Thyroid gland (tissue), 4 donors: ENCODE data around the gene SLC35F3. TPM values are rescaled to one million over a fixed set of nuclear protein-coding genes. Genes with fewer than 3 reads are reported as not detected.
"Not testable (repeated sequence)": the region's sequence is repeated elsewhere in the genome, so short reads cannot be mapped to it uniquely, and the experiment has no call there.

Experiments used
- DNase-seq, 2 donors: peaks; one replicate each; pipeline ENCODE4 v3.0.0-alpha.2; 2019
- H3K27ac ChIP-seq, 3 donors: fragments of 200-600 bp; sonication (generic); 1 replicate in 2 of 3; 2 replicates in 1 of 3; pipeline ENCODE4 v1.5.1; 2016 to 2019; ENCODE audit warnings: mild to moderate bottlenecking in 1 of 3, moderate library complexity in 1 of 3
- H3K27me3 ChIP-seq: fragments of 200-600 bp; sonication (generic); one replicate; pipeline ENCODE4 v1.5.1; 2019
- H3K36me3 ChIP-seq, 2 donors: fragments of 200-600 bp; sonication (generic); one replicate each; pipeline ENCODE4 v1.5.1; 2016 to 2019
- H3K4me1 ChIP-seq, 2 donors: fragments of 200-600 bp; sonication (generic); one replicate each; pipeline ENCODE4 v1.5.1; 2017 to 2019
- H3K4me3 ChIP-seq, 3 donors: fragments of 200-600 bp; sonication (generic); replicated peaks in 1 of 3; 1 replicate in 2 of 3; 2 replicates in 1 of 3; pipeline ENCODE4 v1.5.1; 2016; ENCODE audit warnings: mild to moderate bottlenecking in 1 of 3
- H3K9me3 ChIP-seq: fragments of 200-600 bp; sonication (generic); one replicate; pipeline ENCODE4 v1.5.1; 2017
- POLR2A ChIP-seq, 2 donors: fragments of 450-650 bp; IDR thresholded peaks; one replicate each; pipeline ENCODE4 v1.6.1; 2017; ENCODE audit warnings: antibody characterized with exemption in 2 of 2, mild to moderate bottlenecking in 2 of 2, moderate library complexity in 1 of 2
- WGBS, 2 donors: methylation state at CpG; one replicate each; pipeline ENCODE4 v1.1.5; 2017; 5-methylcytosine and 5-hydroxymethylcytosine counted together
- intact Hi-C: fragments of 100-400 bp; cut with DNase I; formaldehyde crosslinking; loops from one replicate; pipeline ENCODE4 v1.15.1; 2023
- total RNA-seq, 4 donors: library from RNA; depleted of rRNA; stranded (reverse); fragments of >200 nt; gene quantifications; one replicate each; pipeline ENCODE4 v1.2.3, GENCODE V29; 2016
- TF ChIP-seq, protein P1 (sequence below), 6 experiments: fragments of 200-600 bp in 3 of 6; fragments of 450-650 bp in 3 of 6; sonication (generic) in 3 of 6; IDR thresholded peaks; one replicate each; pipeline ENCODE4 v1.5.1; 2016 to 2019; ENCODE audit warnings: antibody characterized with exemption in 6 of 6, mild to moderate bottlenecking in 2 of 6, inconsistent platforms in 1 of 6, moderate library complexity in 1 of 6

SLC35F3 gene
- total RNA-seq, 4 donors from 2014 or later, result 0.89 to 1.9 (median 1.5) TPM; not detected in 1

DNA sequence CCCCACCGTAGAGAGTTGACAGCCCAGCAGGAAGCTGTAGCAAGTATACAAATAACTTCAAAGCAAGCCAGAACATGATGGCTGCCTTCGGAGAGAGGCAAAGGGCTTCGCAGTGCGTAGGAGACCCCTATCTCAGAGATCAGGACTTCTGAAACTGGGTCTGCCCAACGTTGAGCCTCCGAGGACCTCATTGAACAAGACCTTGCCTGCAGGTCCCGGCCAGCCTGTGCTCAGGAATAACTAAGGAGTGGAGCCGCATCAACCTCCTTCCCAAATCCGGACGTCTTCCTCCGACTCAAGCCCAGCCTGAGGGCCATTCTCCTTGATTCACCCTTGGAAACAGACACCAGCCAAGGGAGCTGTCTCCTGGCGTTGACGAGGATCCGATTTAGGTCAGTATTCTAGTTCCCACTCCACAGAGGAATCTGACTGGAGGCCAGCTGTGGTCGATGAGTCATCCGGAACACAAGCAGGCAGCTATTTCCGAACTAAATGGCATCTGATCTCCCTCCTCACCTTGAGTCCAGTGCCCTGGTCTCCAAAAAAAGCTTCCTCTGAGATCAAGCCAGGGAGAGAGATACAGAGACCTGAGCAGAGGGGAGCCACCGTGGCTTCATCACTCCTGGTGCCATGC, 302.3 kb downstream of the SLC35F3 start:
- intact Hi-C loops, result no loop called here
- H3K27me3 ChIP-seq, result no peaks in the 10 kb centered on the region
- TF ChIP-seq POLR2A (IDR thresholded peaks at IDR 0.05), result no peak
- TF ChIP-seq, protein P1, sequence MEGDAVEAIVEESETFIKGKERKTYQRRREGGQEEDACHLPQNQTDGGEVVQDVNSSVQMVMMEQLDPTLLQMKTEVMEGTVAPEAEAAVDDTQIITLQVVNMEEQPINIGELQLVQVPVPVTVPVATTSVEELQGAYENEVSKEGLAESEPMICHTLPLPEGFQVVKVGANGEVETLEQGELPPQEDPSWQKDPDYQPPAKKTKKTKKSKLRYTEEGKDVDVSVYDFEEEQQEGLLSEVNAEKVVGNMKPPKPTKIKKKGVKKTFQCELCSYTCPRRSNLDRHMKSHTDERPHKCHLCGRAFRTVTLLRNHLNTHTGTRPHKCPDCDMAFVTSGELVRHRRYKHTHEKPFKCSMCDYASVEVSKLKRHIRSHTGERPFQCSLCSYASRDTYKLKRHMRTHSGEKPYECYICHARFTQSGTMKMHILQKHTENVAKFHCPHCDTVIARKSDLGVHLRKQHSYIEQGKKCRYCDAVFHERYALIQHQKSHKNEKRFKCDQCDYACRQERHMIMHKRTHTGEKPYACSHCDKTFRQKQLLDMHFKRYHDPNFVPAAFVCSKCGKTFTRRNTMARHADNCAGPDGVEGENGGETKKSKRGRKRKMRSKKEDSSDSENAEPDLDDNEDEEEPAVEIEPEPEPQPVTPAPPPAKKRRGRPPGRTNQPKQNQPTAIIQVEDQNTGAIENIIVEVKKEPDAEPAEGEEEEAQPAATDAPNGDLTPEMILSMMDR (IDR thresholded peaks at IDR 0.05), result no peak
- no peaks in the 10 kb centered on the region for H3K9me3 ChIP-seq
- H3K36me3 ChIP-seq, result no peaks in the 10 kb centered on the region
- no peaks in the 10 kb centered on the region for H3K4me1 ChIP-seq
- no peak overlapping the region for H3K4me3 ChIP-seq
- DNase-seq, result no peak
- WGBS, 2 donors, result 84 to 86% methylated on average over 18 of the region's 18 CpGs
- no peak overlapping the region for H3K27ac ChIP-seq

DNA sequence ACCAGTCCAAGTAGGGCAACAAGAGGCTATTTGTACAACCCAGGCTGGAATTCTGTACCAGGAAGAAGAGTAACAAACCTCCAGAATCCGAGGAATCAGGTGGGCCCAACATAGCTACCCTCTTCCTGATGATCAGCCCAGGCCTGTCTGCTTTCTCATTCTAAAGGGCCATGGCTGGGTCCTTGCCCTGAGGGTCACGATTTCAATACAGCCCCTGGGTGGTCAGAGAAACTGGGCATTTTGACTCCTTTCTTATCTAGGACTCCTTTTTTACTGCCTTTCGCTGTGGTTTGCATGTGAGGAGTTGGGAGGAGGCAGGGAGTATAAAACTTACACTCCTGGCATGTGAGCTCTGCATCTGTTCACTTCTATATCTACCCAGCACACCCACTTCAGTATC, 303.9 kb downstream of the SLC35F3 start:
- H3K4me3 ChIP-seq, result no peak overlapping the region
- no peaks in the 10 kb centered on the region for H3K9me3 ChIP-seq
- H3K27me3 ChIP-seq, result no peaks in the 10 kb centered on the region
- TF ChIP-seq, protein P1 (IDR thresholded peaks at IDR 0.05), result no peak
- TF ChIP-seq POLR2A (IDR thresholded peaks at IDR 0.05), result no peak
- H3K4me1 ChIP-seq, result no peaks in the 10 kb centered on the region
- no peak for DNase-seq
- WGBS, 2 donors, result 61 to 74% methylated on average over 3 of the region's 3 CpGs
- H3K36me3 ChIP-seq, result no peaks in the 10 kb centered on the region
- H3K27ac ChIP-seq, result no peak overlapping the region
- intact Hi-C loops, result no loop called here

DNA sequence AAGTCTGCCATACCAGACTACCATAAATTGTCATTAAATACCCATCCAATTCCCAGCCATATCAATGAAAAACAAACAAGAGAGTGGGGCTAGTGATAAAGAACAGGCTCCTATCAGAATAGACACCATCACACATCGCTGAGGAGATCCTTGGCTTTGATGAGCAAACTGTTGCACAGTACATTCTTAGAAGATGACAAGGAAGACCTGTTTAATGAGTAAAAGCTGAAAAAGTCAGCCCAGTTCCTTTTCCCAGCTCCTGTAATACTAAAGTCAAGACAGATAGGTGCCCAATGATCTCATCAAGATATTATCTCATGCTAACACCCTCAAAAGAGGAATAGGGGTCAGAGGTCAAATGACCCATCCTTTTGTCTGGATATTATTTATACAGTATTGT, 304.3 kb downstream of the SLC35F3 start:
- 84 to 93% methylated on average over 1 of the region's 1 CpG for WGBS, 2 donors
- Histone ChIP-seq H3K9me3 (no peaks in the 10 kb centered on the region), H3K4me3 (no peak overlapping the region), H3K27me3 (no peaks in the 10 kb centered on the region), H3K4me1 (no peaks in the 10 kb centered on the region), H3K36me3 (no peaks in the 10 kb centered on the region), H3K27ac (no peak overlapping the region)
- intact Hi-C loops, result no loop called here
- TF ChIP-seq, protein P1 (IDR thresholded peaks at IDR 0.05), result no peak
- TF ChIP-seq POLR2A (IDR thresholded peaks at IDR 0.05), result no peak
- DNase-seq, result no peak

DNA sequence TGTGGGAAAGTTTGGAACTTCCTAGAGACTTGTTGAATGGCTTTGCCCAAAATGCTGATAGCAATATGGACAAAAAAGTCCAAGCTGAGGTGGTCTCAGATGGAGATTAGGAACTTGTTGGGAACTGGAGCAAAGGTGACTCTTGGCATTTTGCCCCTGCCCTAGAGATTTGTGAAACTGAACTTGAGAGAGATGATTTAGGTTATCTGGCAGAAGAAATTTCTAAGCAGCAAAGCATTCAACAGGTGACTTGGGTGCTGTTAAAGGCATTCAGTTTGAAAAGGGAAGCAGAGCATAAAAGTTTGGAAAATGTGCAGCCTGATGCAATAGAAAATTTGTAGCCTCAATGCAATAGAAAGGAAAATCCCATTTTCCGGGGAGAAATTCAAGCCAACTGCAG, 306.0 kb downstream of the SLC35F3 start:
- H3K4me1 ChIP-seq, H3K36me3 ChIP-seq, DNase-seq, H3K27ac ChIP-seq, H3K9me3 ChIP-seq, H3K27me3 ChIP-seq, intact Hi-C loops, H3K4me3 ChIP-seq: not testable (repeated sequence)
- WGBS, 2 donors, result 94 to 95% methylated on average over 1 of the region's 1 CpG

DNA sequence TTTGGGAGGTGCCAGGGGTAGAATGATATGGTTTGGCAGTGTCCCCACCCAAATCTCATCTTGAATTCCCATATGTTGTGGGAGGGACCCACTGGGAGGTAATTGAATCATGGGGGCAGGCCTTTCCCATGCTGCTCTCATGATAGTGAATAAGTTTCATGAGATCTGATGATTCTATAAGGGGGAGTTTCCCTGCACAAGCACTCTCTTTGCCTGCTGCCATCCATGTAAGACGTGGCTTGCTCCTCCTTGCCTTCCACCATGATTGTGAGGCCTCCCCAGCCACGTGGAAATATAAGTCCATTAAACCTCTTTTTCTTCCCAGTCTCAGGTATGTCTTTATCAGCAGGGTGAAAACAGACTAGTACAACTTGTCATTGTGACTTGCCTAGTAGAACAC, 307.4 kb downstream of the SLC35F3 start:
- H3K9me3 ChIP-seq, H3K27ac ChIP-seq, H3K36me3 ChIP-seq, H3K4me1 ChIP-seq, DNase-seq, H3K4me3 ChIP-seq, H3K27me3 ChIP-seq, intact Hi-C loops: not testable (repeated sequence)
- 50 to 76% methylated on average over 2 of the region's 2 CpGs for WGBS, 2 donors

- WGBS, 2 donors, result 32 to 55% methylated on average over 4 of the region's 4 CpGs
- TF ChIP-seq, protein P1 (IDR thresholded peaks at IDR 0.05), result peak in 2 of 6 experiments; percentile 10 to 31
- TF ChIP-seq POLR2A (IDR thresholded peaks at IDR 0.05), result no peak
- Histone ChIP-seq H3K27ac (no peak overlapping the region), H3K27me3 (no peaks in the 10 kb centered on the region), H3K9me3 (no peaks in the 10 kb centered on the region), H3K4me3 (peak overlapping the region in 1 of 3 donors; percentile 3), H3K4me1 (peaks cover 0 to 9% of the 10 kb centered on the region in 2 donors), H3K36me3 (no peaks in the 10 kb centered on the region)
- DNase-seq, result no peak
- intact Hi-C loops, result no loop called here
These were observed 308.5 kb downstream of the SLC35F3 start for GRCh38 chr1:234212764-234213657.
